ENCODE measurements around the gene TMEM60. TPM values are rescaled to one million over a fixed set of nuclear protein-coding genes. Genes with fewer than 3 reads are reported as not detected.
A peak's percentile ranks its signal among the peaks of the same experiment; 100 is the strongest.

The TMEM60 gene
- total RNA-seq, 1 donor from 2014 or later, result 24.6 TPM

GRCh38 chr7:77800730-77801129, 2.5 kb upstream of the TMEM60 start:
- H3K36me3 ChIP-seq, result no peaks in the 10 kb centered on the region
- H3K4me3 ChIP-seq, result no peak overlapping the region
- intact Hi-C loops (cut with DNase I), result no loop called here
- ATAC-seq, result no peak
- no peaks in the 10 kb centered on the region for H3K9me3 ChIP-seq
- no peak for TF ChIP-seq CTCF (IDR thresholded peaks at IDR 0.05)
- no peaks in the 10 kb centered on the region for H3K27me3 ChIP-seq (ENCODE audit: low read depth)
- peaks cover 29% of the 10 kb centered on the region for H3K4me1 ChIP-seq
- no peak overlapping the region for H3K27ac ChIP-seq
- no peak for DNase-seq

GRCh38 chr7:77800158-77800557, 1.9 kb upstream of the TMEM60 start:
- H3K4me1 ChIP-seq, result peaks cover 29% of the 10 kb centered on the region
- no peak for DNase-seq
- no peaks in the 10 kb centered on the region for H3K9me3 ChIP-seq
- TF ChIP-seq CTCF (IDR thresholded peaks at IDR 0.05), result no peak
- peaks cover 1% of the 10 kb centered on the region for H3K36me3 ChIP-seq
- no peaks in the 10 kb centered on the region for H3K27me3 ChIP-seq (ENCODE audit: low read depth)
- H3K4me3 ChIP-seq, result peak overlapping the region; percentile 78
- H3K27ac ChIP-seq, result no peak overlapping the region
- intact Hi-C loops (cut with DNase I), result no loop called here
- no peak for ATAC-seq

GRCh38 chr7:77799078-77799964, 1.1 kb upstream of the TMEM60 start:
- intact Hi-C loops (cut with DNase I), result no loop called here
- Histone ChIP-seq H3K36me3 (peaks cover 7% of the 10 kb centered on the region), H3K27ac (peak overlapping the region; percentile 86), H3K4me3 (peak overlapping the region; percentile 78), H3K4me1 (peaks cover 34% of the 10 kb centered on the region), H3K27me3 (ENCODE audit: low read depth) (no peaks in the 10 kb centered on the region), H3K9me3 (no peaks in the 10 kb centered on the region)
- TF ChIP-seq CTCF (IDR thresholded peaks at IDR 0.05), result peak; percentile 7
- peak; percentile 63 for DNase-seq
- peak; percentile 20 for ATAC-seq

GRCh38 chr7:77797734-77798393, 370 bp downstream of the TMEM60 start:
- Histone ChIP-seq H3K27me3 (ENCODE audit: low read depth) (no peaks in the 10 kb centered on the region), H3K27ac (peak overlapping the region; percentile 86), H3K9me3 (no peaks in the 10 kb centered on the region), H3K4me1 (peaks cover 37% of the 10 kb centered on the region), H3K36me3 (peaks cover 7% of the 10 kb centered on the region), H3K4me3 (peak overlapping the region; percentile 78)
- no peak for TF ChIP-seq CTCF (IDR thresholded peaks at IDR 0.05)
- DNase-seq (no peak), ATAC-seq (peak; percentile 37 to 38)
- intact Hi-C loops (cut with DNase I), result no loop called here

GRCh38 chr7:77796960-77797359, 1.3 kb downstream of the TMEM60 start:
- Histone ChIP-seq H3K9me3 (no peaks in the 10 kb centered on the region), H3K27me3 (ENCODE audit: low read depth) (no peaks in the 10 kb centered on the region), H3K4me3 (peak overlapping the region; percentile 78), H3K4me1 (peaks cover 32% of the 10 kb centered on the region), H3K36me3 (peaks cover 7% of the 10 kb centered on the region), H3K27ac (no peak overlapping the region)
- intact Hi-C loops (cut with DNase I), result no loop called here
- DNase-seq (no peak), ATAC-seq (no peak)
- no peak for TF ChIP-seq CTCF (IDR thresholded peaks at IDR 0.05)
